Natural killer cell (primary cell): ENCODE measurements around the gene MLC1. TPM values are rescaled to one million over a fixed set of nuclear protein-coding genes. Genes with fewer than 3 reads are reported as not detected.

Source experiments
- ATAC-seq, 3 donors: fragments of 150-1000 bp in 2 of 3; fragments of 200-7000 bp in 1 of 3; cut with Tn5 transposase; 1 replicate in 1 of 3; 2 replicates in 2 of 3; pipeline ENCODE4 v1.10.0; 2021; ENCODE audit warnings: mild to moderate bottlenecking in 2 of 3, moderate library complexity in 2 of 3
- DNase-seq, 2 donors: peaks; one replicate each; pipeline versions ENCODE4 v3.0.0 to v3.0.0-alpha.2; 2013 to 2021; ENCODE audit warnings: mixed read lengths in 1 of 2
- H3K27ac ChIP-seq: one replicate; pipeline ENCODE4 v1.5.1; 2013; ENCODE audit warnings: mild to moderate bottlenecking, low read length
- H3K27me3 ChIP-seq: one replicate; pipeline ENCODE4 v1.6.1; 2013; ENCODE audit warnings: low read length; ENCODE audit not compliant: control insufficient read depth, insufficient read depth
- H3K36me3 ChIP-seq: one replicate; pipeline ENCODE4 v1.6.1; 2013; ENCODE audit warnings: low read length; ENCODE audit not compliant: control insufficient read depth, insufficient read depth
- H3K4me1 ChIP-seq: one replicate; pipeline ENCODE4 v1.6.1; 2013; ENCODE audit warnings: low read length; ENCODE audit not compliant: control insufficient read depth, insufficient read depth
- H3K4me3 ChIP-seq: one replicate; pipeline ENCODE4 v1.5.1; 2013; ENCODE audit warnings: low read length
- H3K9me3 ChIP-seq: one replicate; pipeline ENCODE4 v1.6.1; 2013; ENCODE audit warnings: low read length; ENCODE audit not compliant: control insufficient read depth, insufficient read depth
- H3K27ac Mint-ChIP-seq, 2 donors: one replicate each; pipeline ENCODE4 v1.8.0; 2022; ENCODE audit warnings: mild to moderate bottlenecking in 2 of 2, mixed read lengths in 2 of 2, moderate library complexity in 1 of 2
- H3K27me3 Mint-ChIP-seq, 2 donors: one replicate each; pipeline ENCODE4 v1.8.0; 2022; ENCODE audit warnings: low read depth in 2 of 2, mixed read lengths in 2 of 2
- H3K36me3 Mint-ChIP-seq: one replicate; pipeline ENCODE4 v1.8.0; 2022; ENCODE audit warnings: mixed read lengths
- H3K4me1 Mint-ChIP-seq, 2 donors: one replicate each; pipeline ENCODE4 v1.8.0; 2022; ENCODE audit warnings: mixed read lengths in 2 of 2
- H3K4me3 Mint-ChIP-seq: one replicate; pipeline ENCODE4 v1.8.0; 2022; ENCODE audit warnings: mild to moderate bottlenecking, moderate library complexity, mixed read lengths
- H3K9me3 Mint-ChIP-seq, 2 donors: one replicate each; pipeline ENCODE4 v1.8.0; 2022; ENCODE audit warnings: mixed read lengths in 2 of 2
- WGBS: methylation state at CpG from one replicate; pipeline ENCODE4 v1.1.7; 2013; ENCODE audit warnings: missing lambda C conversion rate; ENCODE audit not compliant: insufficient coverage; 5-methylcytosine and 5-hydroxymethylcytosine counted together
- intact Hi-C: fragments of 100-400 bp; cut with micrococcal nuclease; formaldehyde crosslinking; loops from one replicate; pipeline ENCODE4 v1.14.2; 2022
- total RNA-seq, 4 donors: library from RNA; stranded (reverse); fragments of 120-200 nt in 1 of 4; gene quantifications; one replicate each; pipeline versions ENCODE4 v1.2.3 to v1.2.4, GENCODE V29; 2013 to 2022
- TF ChIP-seq, protein P1 (sequence below): fragments of 200-600 bp; IDR thresholded peaks from one replicate; pipeline ENCODE4 v1.8.0; 2022; ENCODE audit warnings: antibody characterized with exemption

MLC1 gene
- total RNA-seq, 3 donors from 2014 or later (not counting 1 experiment from before 2014, with no cell fraction given): 67.7 to 96.1 (median 73.7) TPM

DNA sequence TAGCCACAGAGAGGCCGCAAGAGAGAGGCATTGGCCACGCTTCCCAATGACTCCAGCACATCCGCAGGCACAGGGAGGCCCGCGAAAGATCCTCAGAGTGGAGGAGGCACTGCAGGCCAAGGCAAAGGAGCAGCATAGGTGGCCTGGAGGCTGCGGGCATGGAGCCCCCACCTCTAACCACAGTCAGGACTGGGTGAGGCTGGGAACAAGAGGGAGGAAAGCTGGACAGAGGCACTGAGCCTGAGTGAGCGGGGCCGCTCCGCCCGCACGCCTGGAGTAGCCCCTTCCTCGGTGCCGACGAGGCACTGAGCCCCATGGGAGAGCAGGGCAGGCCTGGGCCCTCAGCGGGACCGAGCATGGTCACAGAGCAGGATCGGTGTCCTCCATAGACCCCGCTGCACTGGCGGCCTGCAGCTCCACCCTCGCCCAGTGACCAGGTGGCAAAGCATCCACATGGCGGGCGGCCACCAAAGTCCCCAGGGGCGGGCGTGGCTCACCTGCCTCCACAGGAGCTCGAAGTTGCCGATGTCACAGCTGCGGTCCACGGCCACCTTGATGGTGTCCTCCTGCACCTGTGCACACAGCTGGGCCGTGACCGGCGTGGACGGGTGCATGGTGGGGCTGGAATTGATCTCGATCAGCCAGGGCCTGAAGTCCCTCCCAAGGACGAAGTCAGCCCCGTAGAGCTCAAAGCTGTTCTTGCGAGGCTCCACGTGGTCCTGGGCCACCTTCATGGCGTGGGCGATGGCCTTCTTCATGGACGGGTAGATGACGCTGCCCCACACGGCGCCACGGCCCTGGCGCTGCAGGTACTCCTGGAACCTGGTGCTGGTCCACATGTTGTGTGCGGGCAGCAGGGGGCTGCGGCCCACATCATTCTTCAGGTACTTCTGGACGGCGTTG is 53.8 kb downstream of the MLC1 start:
- no peaks in the 10 kb centered on the region for H3K27me3 Mint-ChIP-seq
- H3K9me3 ChIP-seq: no peaks in the 10 kb centered on the region
- H3K4me3 Mint-ChIP-seq: no peak overlapping the region
- H3K4me1 ChIP-seq: peaks cover 37% of the 10 kb centered on the region
- WGBS: 92% methylated on average over 48 of the region's 49 CpGs
- no peak overlapping the region for H3K27ac Mint-ChIP-seq
- DNase-seq: no peak
- H3K4me1 Mint-ChIP-seq: peaks cover 0 to 6% of the 10 kb centered on the region in 2 donors
- TF ChIP-seq, protein P1, sequence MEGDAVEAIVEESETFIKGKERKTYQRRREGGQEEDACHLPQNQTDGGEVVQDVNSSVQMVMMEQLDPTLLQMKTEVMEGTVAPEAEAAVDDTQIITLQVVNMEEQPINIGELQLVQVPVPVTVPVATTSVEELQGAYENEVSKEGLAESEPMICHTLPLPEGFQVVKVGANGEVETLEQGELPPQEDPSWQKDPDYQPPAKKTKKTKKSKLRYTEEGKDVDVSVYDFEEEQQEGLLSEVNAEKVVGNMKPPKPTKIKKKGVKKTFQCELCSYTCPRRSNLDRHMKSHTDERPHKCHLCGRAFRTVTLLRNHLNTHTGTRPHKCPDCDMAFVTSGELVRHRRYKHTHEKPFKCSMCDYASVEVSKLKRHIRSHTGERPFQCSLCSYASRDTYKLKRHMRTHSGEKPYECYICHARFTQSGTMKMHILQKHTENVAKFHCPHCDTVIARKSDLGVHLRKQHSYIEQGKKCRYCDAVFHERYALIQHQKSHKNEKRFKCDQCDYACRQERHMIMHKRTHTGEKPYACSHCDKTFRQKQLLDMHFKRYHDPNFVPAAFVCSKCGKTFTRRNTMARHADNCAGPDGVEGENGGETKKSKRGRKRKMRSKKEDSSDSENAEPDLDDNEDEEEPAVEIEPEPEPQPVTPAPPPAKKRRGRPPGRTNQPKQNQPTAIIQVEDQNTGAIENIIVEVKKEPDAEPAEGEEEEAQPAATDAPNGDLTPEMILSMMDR: no peak
- peaks cover 10% of the 10 kb centered on the region for H3K27me3 ChIP-seq
- intact Hi-C loops: no loop called here
- no peaks in the 10 kb centered on the region for H3K36me3 Mint-ChIP-seq
- no peaks in the 10 kb centered on the region for H3K36me3 ChIP-seq
- no peaks in the 10 kb centered on the region for H3K9me3 Mint-ChIP-seq
- ATAC-seq: no peak
- H3K4me3 ChIP-seq: no peak overlapping the region
- H3K27ac ChIP-seq: no peak overlapping the region

DNA sequence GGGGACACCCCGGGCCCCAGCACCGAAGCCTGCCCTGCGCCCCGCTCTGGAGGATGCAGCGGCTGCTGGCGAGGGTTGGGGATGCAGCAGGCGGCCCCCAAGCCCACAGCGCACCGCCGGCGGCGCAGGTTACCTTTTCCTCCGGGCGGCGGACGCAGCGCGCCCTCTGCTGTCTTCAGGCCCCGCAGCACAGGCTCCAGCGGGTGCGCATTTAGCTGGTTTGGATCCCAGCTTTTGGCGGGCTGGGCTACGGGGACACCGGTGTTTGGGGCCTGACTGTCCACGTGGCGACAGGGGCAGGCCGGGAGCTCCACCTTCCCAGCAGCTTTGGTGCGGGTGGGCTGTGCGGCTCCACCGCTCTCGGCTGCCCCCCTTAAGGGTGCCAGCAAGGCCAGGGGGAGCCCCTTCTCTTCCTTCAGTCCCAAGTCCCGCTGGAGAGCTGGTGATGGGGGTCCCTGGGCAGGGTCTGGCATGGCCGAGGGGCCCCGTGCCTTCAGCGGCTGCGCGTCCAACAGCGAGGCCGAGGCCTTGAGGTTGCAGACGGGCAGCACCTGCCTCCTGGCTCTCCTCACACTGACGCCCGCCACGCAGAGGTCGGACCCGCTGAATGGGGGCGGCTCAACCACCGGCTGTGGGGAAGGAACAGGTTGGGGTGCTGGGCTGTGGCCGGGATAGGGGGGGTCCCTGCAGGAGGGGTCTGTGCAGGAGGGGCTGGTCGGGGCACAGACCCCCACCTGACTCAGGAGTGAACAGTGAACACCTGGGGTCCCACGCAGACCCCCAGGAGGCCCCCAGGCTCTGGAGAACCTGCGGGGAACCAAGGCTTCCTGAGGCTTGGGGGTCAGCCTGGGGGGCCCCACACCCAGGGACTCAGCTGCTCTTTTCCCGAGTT is 54.7 kb downstream of the MLC1 start:
- TF ChIP-seq, protein P1: peak; percentile 81
- H3K27ac Mint-ChIP-seq: no peak overlapping the region
- peak; percentile 80 to 90 for DNase-seq
- H3K9me3 ChIP-seq: no peaks in the 10 kb centered on the region
- intact Hi-C loops: loop anchor here (1.0 kb wide), 3 partner anchors 37 to 263 kb away; no protein-coding TSS in a partner anchor
- ATAC-seq: peak; percentile 92 to 96 (median 94)
- no peak overlapping the region for H3K4me3 Mint-ChIP-seq
- H3K27me3 ChIP-seq: peaks cover 8% of the 10 kb centered on the region
- 18% methylated on average over 52 of the region's 52 CpGs for WGBS
- H3K36me3 ChIP-seq: no peaks in the 10 kb centered on the region
- H3K27me3 Mint-ChIP-seq: no peaks in the 10 kb centered on the region
- no peak overlapping the region for H3K27ac ChIP-seq
- H3K36me3 Mint-ChIP-seq: no peaks in the 10 kb centered on the region
- H3K9me3 Mint-ChIP-seq: no peaks in the 10 kb centered on the region
- H3K4me3 ChIP-seq: no peak overlapping the region
- H3K4me1 ChIP-seq: peaks cover 36% of the 10 kb centered on the region
- H3K4me1 Mint-ChIP-seq: peaks cover 0 to 6% of the 10 kb centered on the region in 2 donors

DNA sequence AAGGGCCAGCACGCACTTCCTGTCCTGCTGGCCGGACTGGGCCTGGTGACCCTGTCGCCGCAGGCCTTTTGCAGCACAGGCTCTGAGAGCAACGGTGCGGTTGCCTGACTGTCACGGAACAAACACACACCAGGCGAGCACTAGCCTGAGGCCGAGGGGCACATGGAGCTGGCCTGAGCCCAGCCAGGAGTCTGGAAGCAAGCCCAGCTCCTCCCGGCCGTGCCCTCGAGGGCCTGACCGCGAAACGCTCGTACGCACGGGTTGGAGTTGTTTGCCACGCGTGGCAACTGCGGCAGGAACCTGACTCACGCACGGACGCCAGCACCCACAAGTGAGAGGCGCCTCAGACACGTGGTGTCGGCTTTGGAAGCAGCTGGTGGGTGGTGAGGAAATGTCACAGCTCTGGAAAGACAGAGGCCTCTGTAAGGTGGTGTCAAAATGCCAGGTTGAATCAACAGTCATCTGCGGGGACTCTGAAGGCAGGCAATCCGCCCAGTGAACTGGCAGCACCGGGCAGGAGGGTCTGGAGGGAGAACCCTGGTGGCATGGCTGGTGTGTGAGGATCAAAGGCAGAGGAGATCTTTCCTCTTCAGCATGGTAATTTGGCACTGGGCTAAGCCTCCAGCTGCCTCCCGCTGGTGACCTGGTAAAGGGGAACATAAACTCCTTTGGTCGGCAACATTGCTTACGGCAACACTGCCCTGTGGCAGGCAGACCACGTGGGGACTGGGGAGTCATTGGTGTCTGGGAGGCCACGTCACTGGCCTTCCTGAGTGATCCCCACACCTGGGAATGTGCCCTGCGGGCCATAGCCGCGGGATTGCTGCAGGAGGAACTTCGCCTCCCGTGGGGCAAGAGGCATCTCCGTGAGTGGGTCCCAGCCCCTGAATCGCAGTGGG is 57.3 kb downstream of the MLC1 start:
- Mint-ChIP-seq H3K36me3 (no peaks in the 10 kb centered on the region), H3K27me3 (no peaks in the 10 kb centered on the region), H3K9me3 (no peaks in the 10 kb centered on the region), H3K27ac (no peak overlapping the region), H3K4me1 (peaks cover 0 to 6% of the 10 kb centered on the region in 2 donors), H3K4me3 (no peak overlapping the region)
- TF ChIP-seq, protein P1: no peak
- Histone ChIP-seq H3K4me3 (no peak overlapping the region), H3K27me3 (peaks cover 3% of the 10 kb centered on the region), H3K27ac (no peak overlapping the region), H3K9me3 (no peaks in the 10 kb centered on the region), H3K4me1 (peaks cover 23% of the 10 kb centered on the region), H3K36me3 (no peaks in the 10 kb centered on the region)
- WGBS: 60% methylated on average over 42 of the region's 42 CpGs
- ATAC-seq (peak in 1 of 3 donors; percentile 37), DNase-seq (peak in 1 of 2 donors; percentile 72)
- intact Hi-C loops: no loop called here
